ENCODE measurements around the gene PTPRN2.

Gene PTPRN2

DNA sequence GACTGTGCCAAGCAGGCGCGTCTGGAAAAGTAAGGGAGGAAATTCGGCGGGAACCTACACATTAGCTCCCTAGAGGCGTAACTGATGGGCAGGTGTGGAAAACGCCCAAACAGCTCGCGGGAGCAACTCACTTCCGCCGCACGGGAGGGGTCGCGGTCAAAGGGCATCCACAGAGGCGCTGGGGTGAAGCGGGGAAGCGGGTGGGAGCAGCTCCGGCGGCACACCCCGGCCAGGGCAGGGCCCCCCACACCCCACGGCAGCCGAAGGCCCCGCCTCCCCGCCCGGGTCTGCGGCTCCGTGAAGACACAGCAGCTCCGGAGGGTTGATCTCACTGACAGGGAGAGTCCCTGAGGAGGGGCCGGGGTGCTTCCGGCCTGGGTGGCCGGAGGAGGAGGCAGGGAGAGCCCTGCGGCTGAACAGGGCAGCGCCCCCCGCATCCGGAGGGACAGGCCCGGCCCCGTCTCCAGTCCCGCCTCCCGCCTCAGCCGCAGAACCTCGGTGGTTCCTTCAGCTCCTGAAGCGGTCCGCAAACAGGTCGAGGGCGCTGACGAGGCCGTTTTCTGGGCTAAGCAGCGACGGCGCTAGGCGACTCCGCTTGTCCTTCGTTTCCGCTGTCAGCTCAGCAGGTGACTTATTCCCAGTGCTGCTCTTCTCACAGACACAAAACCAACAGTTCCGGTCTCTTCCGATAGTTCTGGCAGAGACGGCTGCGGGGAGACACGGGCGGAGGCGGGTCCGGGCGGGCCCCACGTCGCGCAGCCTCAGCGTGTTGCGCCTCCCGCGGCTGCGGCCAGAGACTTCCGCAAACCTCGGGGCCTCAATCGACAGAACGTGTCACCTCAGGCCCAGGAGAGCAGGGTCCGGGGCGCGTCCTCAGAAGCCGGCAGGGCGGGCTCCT is 974.7 kb downstream of the PTPRN2 start:
- DNase-seq: no peak

DNA sequence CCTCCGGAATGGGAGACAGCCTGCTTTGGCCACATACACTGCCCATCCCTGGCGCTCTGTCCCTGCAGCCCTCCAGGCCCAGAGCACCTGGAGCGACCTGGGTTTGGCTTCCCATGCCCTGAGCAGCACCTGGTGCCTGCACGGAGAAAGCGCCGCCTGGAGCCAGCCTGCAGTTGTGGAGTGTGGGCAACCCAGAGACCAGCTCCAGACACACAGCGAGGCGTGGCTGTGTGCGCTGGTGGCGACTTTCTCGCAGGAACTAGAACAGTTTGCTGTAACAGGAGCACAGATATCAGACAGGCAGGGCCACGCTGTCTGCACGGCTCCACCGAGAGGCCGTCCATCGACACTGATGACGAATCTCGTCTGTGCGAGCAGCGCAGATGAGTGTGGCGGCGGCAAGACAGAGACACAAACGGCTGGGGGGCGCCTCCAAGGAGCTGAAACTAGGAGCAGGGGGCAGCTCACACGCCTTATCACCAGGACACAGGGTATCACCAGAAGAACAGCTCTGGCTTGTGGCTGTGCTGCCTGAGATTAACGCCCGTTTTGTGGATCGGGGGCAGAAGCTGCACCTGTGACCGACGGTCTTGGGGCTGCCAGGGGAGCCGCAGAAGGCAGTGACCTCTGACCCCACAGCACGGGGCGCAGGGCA is 975.5 kb downstream of the PTPRN2 start:
- DNase-seq: no peak

DNA sequence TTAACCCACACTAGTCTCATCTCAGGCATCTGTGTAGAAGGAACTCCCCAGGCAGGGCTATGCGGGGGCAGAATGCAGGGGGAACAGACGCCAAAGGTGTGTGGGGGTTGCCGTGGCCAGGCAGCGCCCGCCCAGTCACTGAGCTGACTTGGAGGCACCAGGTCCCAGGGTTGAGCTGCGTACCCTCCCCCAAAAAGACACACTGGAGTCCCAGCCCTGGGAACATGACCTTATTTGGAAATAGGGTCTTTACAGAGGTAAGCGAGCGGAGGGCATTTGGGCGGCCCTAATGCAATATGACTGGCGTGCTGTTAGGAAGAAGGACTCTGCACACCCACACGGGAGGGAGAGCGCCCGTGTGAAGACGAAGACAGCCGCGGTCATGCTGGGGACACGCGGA is 976.3 kb downstream of the PTPRN2 start:
- no peak for DNase-seq

DNA sequence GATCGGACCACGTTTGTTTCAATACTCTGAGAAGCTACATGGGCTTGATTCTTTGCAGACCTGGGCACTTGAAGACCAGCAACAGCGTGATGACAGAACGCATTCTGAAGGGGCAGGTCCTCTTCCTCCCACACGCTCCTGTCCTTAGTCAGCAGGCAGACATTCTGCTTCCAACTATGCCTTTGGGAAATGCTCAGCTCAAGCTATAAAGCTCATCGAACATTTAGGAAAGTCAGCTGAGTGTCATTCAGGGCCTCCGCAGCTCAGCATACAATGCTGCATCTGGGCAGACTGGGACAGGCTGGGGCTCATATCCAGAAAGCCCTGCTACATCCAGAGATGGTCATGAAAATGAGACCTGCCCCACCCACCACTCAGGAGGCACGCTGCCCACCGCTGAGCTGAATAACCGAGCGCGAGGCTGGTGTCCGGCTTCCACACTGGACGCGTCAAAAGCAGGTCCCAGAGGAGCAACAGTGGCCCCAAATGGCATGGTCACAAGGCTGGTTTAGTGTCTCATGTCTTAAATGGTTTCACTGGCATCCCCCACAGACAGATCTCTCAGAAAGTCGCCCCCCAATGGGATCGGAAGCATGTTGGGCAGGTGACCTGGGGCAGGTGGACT is 976.8 kb downstream of the PTPRN2 start:
- DNase-seq: no peak

DNA sequence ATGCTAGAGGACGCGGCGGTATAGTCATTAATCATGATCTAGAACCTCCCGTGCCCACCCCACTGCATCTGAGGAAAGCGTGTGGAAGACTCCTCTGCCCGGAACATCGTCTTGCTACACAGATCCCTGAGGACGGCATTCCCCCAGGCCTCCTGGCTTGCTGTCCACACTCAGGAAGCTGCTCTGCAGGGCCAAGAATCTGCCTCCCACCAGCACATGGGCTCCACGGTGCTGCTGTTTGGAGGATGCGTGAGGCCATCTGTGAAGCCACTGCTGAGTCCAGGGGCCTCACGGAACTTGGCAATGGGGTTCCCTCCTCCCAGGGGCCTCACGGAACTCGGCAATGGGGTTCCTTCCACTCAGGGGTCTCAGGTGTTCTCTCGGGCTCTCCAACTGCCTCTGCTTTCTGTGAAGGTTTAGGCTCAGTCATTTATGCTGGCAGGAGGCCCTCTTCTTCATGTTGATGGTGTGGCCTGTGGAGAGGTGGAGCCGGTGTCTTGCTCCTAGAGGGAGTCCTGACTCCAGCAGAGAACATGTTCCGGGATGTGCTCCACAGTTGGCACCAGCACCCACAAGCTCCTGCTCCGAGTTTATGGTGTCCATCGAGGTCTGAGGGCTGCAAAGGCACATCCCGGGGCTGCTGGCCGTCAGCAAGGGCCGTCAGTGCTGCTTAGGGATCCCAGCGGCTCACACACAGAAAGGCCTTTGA is 977.5 kb downstream of the PTPRN2 start:
- no peak for DNase-seq

DNA sequence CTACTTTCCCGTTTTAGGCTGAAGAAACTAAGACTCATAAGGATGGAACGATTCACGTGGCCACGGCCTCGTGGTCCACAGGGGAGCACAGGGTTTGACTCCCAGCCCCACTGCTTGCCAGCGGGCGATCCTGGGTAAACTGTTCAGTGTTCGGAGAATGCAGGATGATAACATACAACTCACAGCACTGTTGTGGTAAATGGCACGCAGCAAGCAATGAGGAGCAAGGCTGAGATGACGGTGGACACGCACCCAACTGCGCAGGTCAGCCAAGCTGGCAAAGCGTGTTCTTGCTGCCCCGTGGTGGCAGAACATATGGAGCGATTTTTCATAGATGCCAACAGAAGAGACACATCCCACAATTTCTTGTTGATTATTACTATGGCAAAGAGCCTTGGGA is 978.1 kb downstream of the PTPRN2 start:
- no peak for DNase-seq

DNA sequence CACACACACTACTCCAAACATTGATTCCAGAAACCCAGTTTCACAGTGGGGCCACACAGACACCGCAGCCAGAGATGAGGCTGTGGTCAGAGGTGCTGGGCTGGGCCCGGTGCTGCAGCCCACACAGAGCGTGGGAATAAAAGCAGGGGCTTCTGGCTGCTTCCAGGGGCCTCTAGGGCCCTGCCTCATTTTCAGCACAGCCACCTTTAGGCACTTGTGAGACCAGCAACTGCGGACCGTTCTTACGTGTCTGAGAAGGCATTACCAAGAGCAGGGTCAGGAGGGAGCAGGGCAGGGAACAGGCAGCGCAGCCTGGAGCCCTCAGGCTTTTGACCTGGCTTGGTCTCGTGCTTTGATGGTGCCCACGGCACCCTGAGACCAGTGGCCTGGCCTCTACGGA is 980.4 kb downstream of the PTPRN2 start:
- no peak for DNase-seq

DNA sequence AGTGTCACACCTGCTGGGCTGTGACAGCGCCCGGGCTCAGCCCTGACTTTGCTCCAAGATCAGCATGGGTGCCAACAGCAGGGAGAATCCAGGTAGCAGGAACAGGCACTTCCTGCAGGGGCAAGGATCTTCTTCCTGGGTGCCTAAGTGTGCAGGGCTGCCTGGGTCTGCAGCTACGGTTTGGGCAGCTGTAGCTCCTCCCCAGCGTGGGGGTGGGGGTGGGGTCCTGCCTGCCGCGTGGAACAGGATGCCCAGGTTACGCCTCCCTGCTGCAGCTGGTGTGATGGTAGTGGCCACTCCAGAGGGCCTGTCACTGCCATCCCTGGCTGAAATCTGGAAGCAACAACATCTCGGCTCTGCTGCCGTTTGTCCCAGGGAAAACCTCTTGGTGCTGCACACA is 981.5 kb downstream of the PTPRN2 start:
- no peak for DNase-seq

DNA sequence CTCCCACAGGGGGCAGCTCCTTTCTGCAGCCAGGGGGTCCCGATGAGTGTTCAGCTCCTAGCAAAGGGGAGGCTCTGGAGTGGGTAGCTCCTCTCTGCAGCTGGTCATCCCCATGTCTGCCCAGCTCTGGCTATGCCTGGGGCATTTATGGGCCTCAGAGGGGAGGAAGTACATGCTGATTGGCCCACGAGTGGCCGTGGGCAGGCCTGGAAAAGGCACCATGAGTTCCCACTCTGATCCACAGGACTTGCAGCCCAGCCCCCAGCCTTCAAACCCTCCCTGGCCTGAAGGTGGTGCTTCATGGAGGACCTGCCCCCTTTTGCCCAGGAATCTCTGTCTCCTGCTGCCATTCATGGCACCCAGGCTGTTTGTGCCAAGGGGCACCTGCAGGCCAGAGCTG is 982.0 kb downstream of the PTPRN2 start:
- no peak for DNase-seq

DNA sequence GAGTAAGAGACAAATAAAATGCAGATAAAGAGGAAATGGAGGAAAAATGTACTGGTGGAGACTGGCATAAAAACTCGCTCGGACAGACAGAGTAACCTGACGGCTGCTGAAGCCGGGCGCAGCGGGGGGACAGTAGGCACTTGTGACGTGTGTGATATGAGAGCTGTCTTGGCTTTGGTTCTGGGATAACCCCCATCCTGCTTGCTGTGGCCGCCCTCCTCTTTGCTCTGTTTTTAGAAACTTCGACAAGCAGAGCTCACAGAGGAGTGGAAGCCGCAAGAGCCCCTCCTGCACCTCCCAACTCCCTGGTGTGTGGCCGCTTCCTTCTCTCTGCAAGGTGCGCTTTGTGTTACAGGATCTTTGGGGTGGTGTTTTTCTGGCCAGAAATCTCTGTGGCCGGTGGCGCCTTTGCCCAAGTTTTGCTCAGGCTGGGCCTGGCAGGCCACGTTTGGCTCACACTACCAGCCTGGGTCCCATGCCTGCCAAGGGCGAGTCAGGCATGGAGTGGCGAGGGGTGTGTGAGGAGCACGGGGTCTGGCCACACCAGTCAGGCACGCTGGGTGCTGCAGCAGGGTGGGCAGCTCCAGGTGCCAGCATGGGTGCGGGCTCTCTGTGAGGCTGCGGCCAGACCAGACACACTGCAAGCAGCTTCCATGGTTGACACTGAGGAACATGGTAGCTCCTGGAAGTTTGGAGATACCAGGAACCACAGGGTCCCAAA is 982.8 kb downstream of the PTPRN2 start:
- no peak for DNase-seq

DNA sequence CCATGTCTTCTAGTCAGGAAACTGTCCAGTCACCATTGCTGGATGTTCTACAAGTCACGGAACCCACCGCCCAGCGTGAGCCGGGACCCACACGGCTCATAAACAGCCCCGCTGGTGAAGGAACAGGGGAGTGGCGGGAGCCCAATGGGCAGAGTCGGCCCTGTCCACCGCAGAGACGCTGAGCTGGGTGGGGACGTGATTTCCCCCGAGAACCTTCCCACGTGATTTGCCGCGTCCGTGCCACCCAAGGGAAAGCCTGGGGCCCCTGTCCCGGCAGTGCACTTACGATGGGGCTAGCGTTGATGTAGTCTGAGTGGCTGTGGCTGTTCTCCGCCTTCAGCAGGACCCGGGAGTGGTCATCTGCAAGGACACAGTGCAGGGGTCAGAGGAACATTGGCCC is 983.9 kb downstream of the PTPRN2 start:
- no peak for DNase-seq

DNA sequence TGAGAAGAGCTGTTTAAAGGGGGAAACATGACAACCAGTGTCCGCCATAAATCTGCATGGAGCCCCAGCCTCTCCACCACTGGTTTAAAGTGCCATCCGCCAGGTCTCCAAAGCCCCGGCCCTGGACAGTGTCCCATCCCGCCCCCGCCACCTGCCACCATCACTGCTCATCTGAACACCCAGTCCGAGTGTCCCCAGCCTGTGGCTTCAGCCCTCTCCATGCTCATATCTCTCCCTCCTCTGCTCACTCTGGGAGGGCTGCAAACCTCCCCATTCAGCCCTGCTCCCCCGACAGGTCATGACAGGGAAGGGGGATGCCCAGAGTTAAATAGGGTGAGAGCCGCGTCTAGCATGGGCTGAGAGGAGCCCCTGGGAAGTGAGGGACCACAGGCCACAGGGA is 984.6 kb downstream of the PTPRN2 start:
- DNase-seq: no peak

DNA sequence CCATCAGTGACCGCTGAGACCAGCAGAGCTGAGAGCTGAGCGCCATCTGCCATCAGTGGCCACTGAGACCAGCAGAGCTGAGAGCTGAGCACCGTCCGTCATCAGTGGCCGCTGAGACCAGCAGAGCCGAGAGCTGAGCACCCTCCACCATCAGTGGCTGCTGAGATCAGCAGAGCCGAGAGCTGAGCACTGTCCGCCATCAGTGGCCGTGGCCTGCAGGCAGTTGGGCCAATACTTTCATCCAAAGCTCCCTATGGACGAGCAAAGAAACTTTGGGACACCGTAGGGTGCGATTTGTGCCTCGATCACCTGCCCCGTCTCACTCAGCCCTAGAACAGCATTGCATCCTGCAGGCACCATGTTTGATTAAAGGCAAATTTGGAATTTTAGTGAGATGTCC is 985.0 kb downstream of the PTPRN2 start:
- no peak for DNase-seq

DNA sequence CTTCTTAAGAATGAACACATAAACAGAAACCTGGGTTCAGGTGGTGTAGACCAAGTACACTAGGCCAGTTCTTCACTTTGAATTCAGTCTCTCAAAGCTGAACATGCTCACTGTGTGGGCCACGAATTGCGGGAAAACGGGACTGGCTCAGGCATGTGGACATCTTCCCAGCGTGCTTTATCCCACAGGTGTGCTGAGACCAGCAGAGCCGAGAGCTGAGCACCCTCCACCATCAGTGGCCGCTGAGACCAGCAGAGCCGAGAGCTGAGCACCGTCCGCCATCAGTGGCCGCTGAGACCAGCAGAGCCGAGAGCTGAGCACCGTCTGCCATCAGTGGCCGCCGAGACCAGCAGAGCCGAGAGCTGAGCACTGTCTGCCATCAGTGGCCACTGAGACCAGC is 985.5 kb downstream of the PTPRN2 start:
- DNase-seq: no peak

DNA sequence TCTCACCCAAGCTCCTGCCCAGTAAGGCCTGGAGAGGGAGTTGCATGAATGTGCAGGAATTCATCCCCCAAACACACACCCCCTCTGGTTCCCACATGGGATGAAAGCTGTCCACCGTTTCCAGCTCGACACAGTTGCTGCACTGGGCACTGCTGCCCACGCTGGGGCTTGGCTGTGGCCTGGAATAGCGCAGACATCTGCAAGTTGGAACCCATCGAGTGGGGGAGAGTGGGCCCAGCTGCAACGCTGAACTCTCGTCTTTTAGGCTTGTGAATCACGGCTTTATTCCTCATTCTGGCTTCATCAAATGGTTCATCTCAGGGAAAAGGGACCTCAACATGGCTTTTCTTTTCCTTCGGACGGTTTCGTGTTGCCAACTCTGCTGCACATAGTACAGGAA is 986.1 kb downstream of the PTPRN2 start:
- DNase-seq: no peak

DNA sequence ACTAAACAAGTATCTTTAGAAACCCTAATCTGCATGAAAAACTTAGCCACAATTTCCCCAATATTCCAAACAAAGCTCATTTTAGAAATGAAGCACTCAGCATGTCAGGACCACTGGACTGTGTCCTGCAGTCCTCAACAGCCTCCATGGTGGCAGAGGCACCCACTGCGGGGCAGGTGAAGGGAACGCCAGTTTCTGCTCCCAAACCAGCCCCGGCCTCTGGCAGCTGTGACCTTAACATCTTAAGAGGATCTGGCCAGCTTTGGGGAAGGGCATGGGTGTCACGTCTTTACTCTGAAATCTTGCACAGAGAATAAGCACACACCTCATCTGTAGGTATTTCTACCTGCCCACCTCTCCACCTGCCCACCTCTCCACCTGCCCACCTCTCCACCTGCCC is 988.1 kb downstream of the PTPRN2 start:
- no peak for DNase-seq

DNA sequence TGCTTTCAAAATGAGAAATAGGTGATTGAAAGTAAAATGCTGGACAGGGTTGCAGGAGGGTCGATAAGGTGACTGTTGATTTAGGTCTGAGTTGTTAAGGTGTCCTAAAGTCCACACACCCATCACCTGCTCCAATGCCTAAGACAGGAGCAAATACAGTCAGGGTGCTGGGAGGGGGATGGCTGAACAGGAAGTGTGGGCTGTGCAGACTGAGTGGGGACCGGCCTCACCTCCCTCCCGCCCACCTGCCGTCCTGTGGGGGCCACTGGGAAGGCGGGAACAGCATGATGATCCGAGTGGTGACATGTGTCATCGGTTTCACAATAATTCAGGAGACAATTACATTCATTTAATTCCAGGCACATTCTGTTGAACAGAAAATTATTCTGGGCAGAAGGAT is 990.1 kb downstream of the PTPRN2 start:
- no peak for DNase-seq

DNA sequence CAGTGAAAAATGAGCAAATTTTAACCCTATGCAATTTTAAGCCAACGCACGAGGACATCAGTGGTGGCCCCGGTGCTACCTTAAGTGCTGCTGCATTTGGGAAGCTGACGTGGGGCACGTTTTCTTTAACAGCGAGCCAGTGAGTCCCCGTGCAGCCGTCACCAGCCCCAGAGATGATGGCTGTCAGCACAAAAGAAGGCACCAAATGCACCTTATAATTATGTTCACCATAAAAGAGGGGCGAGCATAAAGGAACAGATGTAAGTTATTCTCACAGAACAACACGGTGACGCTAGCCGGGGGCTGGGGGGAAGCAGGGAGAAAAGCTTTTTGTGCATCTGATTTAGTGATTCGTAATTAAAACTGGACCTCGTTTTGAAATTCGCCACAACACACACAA is 990.7 kb downstream of the PTPRN2 start:
- no peak for DNase-seq

DNA sequence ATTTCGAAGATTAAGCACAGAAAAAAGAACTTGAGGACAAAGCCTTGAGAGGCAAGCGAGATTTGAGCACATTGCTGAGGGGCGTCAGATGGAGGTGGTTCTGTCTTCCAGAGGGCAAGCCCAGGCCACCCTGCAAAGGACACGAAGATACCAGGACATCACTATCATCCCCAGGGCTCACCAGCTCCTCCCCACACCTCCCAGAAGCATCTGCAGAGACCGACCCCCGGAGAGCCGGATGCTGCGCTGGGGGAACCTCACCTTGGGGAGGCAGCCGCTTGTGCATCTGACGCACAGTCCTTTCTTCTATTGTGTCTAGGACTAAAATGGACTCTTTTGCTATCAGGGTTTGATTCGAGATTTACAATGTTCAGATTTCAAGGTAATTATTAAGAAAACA is 991.2 kb downstream of the PTPRN2 start:
- DNase-seq: no peak

DNA sequence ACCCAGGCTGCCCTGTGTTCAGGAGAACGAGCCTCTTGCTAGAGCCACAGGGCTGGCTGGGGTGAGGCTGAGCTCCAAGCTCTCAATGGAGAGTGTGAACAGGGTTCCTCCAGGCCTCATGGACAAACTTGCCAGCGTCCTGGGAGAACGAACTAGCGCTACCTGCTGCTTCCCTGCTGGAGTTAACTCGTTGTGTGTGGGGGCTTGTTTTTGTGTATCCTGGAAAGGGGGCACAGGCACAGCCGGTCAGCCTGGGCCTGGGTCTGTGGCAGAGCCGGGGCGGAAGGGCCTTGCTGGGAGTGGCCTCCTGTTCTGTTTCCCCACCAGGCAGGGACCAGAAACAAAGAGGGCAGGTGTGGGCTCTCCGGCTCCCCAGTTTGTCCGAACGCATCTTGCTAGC is 991.6 kb downstream of the PTPRN2 start:
- no peak for DNase-seq

DNA sequence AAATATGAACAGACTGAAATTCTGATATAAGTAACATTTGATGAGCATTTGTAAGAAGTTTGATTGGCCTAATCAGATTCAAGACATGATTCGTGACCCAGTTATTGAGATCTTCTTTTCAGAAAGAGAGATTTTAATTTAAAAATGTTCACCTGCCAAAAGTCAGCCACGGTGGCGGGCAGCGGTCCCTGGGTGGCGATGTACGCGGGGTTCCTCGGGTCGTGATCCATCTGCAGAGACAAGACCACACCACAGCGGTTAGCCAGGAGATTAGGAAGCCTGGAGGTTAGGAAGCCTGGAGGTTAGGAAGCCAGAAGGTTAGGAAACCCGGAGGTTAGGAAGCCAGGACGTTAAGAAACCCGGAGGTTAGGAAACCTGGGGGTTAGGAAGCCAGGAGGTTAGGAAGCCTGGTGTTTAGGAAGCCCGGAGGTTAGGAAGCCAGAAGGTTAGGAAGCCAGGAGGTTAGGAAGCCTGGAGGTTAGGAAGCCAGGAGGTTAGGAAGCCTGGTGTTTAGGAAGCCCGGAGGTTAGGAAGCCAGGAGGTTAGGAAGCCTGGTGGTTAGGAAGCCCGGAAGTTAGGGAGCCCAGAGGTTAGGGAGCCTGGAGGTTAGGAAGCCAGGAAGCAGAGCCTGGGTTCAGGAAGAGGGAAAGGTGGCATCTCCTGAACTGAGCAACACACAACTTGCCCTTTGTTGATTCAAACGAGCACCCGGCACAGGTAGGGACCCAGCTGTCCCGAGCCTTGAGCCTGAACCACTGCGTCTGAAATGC is 992.4 kb downstream of the PTPRN2 start:
- DNase-seq: no peak

DNA sequence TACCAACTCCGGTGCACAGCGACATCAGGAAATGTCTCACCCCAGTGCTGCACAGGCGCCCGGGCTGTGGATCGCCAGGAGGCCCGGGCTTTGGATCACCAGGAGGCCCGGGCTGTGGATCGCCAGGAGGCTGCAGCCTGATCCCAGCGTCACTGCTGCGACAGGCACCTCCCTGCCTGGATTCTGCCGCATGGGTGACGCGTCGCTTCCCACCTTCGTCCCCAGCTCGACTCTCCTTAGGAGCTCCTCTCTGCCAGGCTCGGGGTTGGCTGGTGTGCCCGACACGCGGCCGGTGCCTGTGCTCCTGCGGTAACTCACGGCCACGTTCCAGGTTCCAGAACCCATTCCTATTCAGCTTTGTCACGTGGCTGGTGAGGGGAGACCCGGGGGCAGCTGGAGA is 993.3 kb downstream of the PTPRN2 start:
- no peak for DNase-seq
